Spleen (tissue), 7 donors: ENCODE measurements around the gene FIGN.

ENCODE experiments used
- POLR2A ChIP-seq, 3 donors: fragments of 450-650 bp; IDR thresholded peaks; one replicate each; pipeline ENCODE4 v1.5.1; 2017; ENCODE audit warnings: antibody characterized with exemption in 3 of 3, mild to moderate bottlenecking in 1 of 3
- POLR2AphosphoS5 ChIP-seq, 3 donors: sonication (generic); formaldehyde crosslinking; IDR thresholded peaks; one replicate each; pipeline ENCODE4 v1.5.1; 2017; ENCODE audit warnings: antibody characterized with exemption in 3 of 3
- TF ChIP-seq, protein P1 (sequence below), 11 experiments: fragments of 200-600 bp in 7 of 11; fragments of 450-650 bp in 4 of 11; sonication (generic) in 4 of 11; IDR thresholded peaks in 8 of 11; conservative IDR thresholded peaks in 3 of 11; 1 replicate in 7 of 11; 2 replicates in 4 of 11; pipeline versions ENCODE4 v1.4.0 to v1.8.0; 2016 to 2021; ENCODE audit warnings: antibody characterized with exemption in 11 of 11, inconsistent platforms in 4 of 11, mild to moderate bottlenecking in 1 of 11
- donor health status: DM: no; HTN: no; CAD: no; lungs with moderate emphysema.
- donor health status: DM: no; HTN: no; CAD: no.
- donor health status: DM: no; HTN: no; CAD: no.

DNA sequence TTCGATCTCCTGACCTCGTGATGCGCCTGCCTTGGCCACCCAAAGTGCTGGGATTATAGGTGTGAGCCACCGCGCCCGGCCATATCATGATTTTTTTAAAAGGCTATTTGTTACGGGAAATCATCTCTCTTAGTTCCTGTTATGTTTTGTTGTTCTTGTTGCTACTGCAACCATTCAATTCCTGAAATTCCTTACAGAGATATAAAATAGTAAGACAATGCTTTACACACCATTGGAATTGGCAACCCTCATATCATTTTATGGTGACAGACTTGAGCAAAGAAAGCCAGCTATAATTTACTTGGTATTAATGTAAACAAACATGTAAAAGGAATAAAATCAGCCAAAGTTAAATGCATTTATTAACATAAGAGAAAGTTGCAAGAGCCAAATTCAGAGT, 163.0 kb downstream of the FIGN start:
- TF ChIP-seq, protein P1, sequence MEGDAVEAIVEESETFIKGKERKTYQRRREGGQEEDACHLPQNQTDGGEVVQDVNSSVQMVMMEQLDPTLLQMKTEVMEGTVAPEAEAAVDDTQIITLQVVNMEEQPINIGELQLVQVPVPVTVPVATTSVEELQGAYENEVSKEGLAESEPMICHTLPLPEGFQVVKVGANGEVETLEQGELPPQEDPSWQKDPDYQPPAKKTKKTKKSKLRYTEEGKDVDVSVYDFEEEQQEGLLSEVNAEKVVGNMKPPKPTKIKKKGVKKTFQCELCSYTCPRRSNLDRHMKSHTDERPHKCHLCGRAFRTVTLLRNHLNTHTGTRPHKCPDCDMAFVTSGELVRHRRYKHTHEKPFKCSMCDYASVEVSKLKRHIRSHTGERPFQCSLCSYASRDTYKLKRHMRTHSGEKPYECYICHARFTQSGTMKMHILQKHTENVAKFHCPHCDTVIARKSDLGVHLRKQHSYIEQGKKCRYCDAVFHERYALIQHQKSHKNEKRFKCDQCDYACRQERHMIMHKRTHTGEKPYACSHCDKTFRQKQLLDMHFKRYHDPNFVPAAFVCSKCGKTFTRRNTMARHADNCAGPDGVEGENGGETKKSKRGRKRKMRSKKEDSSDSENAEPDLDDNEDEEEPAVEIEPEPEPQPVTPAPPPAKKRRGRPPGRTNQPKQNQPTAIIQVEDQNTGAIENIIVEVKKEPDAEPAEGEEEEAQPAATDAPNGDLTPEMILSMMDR (IDR thresholded peaks at IDR 0.05 in 8 of 11, conservative IDR thresholded peaks at IDR 0.05 in 3 of 11): no peak
- no peak for TF ChIP-seq POLR2A (IDR thresholded peaks at IDR 0.05)
- no peak for TF ChIP-seq POLR2AphosphoS5 (IDR thresholded peaks at IDR 0.05)
